ENCODE data around the gene RAB30.
"Not testable (repeated sequence)": the region's sequence is repeated elsewhere in the genome, so short reads cannot be mapped to it uniquely, and the experiment has no call there.

The RAB30 gene

DNA sequence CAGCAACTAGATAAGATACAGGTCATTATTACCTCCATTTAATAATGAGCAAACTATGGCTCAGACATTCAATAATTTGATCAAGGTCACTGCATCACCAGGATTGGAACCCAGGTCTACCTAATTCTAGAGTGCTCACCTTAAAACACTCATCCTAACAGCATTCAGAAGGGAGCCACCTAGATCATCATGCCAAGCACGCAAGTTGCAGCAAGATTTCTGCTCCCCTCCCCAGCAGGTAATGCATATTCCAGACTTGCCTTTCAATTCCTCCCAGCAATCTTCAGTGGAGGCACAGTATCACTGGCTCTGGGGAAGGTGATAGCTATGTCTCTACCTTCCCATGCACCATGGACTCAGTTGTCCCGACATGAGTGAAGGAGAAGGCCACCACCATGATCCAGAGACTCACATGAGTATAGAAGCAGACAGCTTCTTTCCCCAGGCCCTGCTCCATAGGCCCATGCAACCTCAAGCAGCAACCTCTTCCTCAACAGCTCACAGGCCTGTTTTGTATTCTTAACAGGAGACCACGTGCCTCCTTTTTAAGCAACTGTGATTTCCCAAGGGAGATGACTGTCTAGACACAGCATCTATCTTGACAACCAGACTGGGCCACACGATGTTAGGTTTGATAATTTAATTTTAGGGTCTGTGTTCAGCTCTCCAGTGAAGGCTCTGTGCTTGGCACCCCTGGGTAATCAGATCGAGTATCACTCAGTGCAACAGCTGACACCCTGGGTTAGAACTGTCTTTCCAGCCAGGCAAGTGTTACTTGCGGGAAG, 36.4 kb downstream of the RAB30 start:
- no peak for DNase-seq

GRCh38 chr11:83034673-83035014, 37.1 kb downstream of the RAB30 start:
- no peak for DNase-seq

- DNase-seq, result peak; percentile 28
Observed at GRCh38 chr11:83033972-83034672, 37.6 kb downstream of the RAB30 start.

DNA sequence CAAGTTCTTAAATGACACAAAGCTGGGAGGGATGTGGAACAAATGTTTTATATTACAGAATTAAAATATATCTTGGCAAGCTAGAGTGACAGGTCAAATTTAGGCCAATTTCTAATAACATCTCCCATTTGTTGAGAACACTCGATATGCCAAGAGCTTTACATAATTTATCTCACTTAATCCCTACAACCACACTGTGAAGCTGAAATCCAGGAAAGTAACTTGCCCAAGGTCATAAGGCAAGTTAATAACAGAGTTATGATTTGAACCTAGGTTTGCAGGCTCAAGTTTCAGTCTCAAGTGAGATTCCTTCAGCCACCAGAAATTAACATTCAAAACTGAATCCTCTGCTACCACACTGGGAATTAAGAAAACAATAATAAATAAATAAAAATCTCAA, 38.3 kb downstream of the RAB30 start:
- DNase-seq, result no peak

GRCh38 chr11:83031127-83031526, 40.6 kb downstream of the RAB30 start:
- no peak for DNase-seq

DNA sequence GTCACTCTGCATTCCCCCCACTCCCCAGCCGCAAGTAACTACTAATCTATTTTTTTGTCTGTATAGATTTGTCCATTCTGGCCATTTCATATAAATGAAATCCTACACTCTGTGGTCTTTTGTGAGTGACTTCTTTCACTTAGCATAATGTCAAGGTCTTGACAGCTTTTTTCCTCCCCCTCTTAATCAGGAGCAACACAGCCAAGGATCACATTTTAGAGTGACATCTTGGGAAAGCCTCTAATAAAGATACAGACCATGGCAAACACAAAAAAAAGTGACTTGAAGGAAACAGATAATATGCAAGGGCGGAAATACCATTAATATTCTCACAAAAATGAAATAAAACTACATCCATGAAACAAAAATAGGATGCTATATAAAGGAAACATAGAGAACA, 43.9 kb downstream of the RAB30 start:
- no peak for DNase-seq

DNA sequence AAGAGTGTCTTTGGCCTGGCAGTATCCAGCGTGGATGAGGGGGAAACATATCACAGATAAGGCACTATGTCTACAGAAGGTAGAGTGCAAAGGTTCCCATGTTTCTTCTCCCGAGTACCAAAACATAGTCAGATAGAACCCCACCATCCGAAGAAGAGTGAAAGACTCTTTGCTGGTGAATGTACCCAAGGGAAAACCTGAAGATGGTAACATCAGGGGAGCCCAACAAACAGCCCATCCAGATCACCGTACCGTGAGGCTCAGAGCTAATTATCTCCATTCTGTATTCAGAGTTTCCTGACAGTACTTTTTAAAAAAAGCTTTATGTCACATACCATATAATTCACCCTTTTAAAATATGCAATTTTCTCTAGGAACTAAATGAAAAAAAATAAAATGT, 44.4 kb downstream of the RAB30 start:
- DNase-seq, result no peak

GRCh38 chr11:83026229-83026628, 45.5 kb downstream of the RAB30 start:
- no peak for DNase-seq

- no peak for DNase-seq
Observed at GRCh38 chr11:83025267-83025704, 46.4 kb downstream of the RAB30 start.

GRCh38 chr11:83024270-83024854, 47.3 kb downstream of the RAB30 start:
- no peak for DNase-seq

GRCh38 chr11:83023410-83023809, 48.3 kb downstream of the RAB30 start:
- no peak for DNase-seq

GRCh38 chr11:83021780-83022125, 49.9 kb downstream of the RAB30 start:
- DNase-seq, result no peak

DNA sequence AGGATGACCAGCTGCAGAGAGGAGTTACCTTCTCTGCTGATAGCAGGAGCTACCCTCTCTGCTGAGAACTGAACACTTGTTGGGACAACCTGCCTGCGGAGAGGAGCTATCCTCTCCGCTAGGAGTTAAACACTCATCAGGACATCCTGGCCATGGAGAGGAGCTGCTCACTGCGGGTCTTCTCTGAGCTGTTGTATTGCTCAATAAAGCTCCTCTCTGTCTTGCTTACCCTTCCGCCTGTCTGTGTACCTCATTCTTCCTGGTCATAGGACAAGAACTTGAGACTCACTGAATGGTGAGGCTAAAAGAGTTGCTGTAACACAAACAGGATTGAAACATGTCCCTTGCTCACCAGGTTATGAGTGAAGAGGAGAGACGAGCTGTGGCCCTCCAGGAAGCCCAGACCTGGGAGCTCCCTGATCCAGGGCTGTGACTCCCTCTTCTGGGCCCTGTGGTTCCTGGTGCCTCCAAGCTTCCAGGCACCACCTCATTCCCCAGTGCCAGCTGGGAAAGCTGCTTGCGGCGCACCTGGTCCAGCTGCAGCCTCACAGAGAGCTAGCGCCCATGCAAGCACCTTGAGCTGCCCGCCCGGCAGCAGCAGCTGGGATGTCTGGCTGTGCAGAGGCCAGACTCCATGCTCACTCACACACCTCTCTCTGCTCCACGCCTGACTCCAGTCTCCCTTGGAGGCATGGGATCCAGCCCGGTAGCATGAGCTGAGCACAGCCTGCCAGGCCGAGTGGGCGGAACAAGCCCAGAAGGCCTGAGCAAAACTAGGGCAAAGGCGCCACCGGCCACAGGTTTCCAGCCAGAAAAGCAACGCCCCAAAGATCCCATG, 50.5 kb downstream of the RAB30 start:
- no peak for DNase-seq

DNA sequence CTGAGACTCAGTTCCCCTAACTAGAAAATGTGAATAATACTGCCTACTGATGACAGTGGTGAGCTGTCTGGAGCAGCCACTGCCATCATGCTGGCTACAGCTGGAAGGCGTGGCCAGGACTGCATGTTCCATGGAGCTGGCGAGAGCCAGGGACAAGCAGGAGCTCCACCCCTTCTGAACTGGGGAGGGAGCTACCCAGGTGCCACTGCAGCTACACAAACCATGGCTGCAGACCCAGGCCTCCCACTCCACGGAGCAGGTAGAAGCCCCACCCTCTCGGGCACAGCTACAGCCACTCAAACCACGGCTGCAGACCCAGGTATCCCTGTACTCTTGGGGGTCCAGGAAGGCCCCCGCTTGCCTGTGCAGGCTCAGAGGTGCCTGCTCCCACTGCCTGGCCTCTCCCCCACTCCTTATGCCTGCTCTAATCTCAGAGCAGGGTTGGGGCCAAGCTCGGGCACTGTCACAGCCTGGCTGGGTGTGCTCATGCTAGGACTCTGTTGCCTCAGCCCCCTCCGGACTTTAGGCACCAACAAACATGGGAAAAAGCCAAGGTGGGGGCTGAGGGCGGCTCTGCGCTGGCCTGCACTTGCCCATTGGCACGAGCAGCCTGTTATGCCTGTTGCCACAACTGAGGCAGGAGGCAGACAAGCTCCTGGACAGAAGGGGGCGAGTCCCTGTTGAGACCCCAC, 51.7 kb downstream of the RAB30 start:
- no peak for DNase-seq

- DNase-seq, result no peak
Observed at GRCh38 chr11:83014951-83015350, 56.7 kb downstream of the RAB30 start.

- no peak for DNase-seq
Observed at GRCh38 chr11:83012168-83013067, 59.3 kb downstream of the RAB30 start.

DNA sequence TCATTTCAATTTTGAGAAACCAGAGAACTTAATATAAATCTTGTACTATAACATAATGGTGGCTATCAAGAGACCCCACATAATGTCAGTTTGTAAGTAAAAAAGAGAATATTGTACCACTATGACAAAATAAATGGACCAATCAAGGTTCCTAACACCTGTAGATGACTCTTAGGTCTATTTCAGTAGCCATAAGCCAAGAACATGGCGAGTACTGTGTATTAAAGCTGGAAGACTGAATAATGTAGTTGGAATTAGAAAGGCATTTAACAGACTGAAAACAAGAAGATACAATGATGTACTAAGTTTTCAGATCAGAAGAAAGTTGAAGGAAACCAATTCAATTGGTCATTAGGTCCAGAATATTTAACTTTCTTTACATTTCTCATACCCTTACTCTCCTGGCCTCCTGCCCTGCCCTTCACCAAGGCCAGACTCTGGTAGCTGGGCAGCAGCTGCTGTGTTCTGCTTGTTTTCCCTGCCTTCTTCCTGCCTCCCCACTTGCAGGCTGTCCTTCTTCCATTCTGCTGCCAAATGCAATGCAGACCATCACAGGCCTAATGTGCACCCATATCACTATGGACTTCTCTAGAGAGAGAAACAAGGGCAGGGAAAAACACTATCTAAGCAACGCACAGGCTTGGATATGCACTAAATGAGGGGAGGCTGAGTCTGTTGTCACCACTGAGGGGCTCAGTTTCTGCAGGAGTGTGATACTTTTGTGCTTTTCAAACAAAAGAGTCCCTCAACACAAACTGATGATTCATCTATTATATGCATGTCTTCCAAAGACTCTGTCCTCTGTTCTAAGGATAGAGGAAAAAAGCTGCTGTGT, 60.1 kb downstream of the RAB30 start:
- DNase-seq, result no peak

- DNase-seq, result no peak
Observed at GRCh38 chr11:83009999-83010398, 61.7 kb downstream of the RAB30 start.

- DNase-seq, result not testable (repeated sequence)
Observed at GRCh38 chr11:83009136-83009535, 62.6 kb downstream of the RAB30 start.

GRCh38 chr11:83008581-83008923, 63.1 kb downstream of the RAB30 start:
- DNase-seq, result no peak
